Mesenteric fat pad (tissue), 1 donor: Measurements from ENCODE around the gene LDHAL6A. TPM values are rescaled to one million over a fixed set of nuclear protein-coding genes. Genes with fewer than 3 reads are reported as not detected.
"Not testable (repeated sequence)": the region's sequence is repeated elsewhere in the genome, so short reads cannot be mapped to it uniquely, and the experiment has no call there.

Source experiments
- DNase-seq: peaks from one replicate; pipeline ENCODE4 v3.0.0-alpha.2; 2020; ENCODE audit warnings: low spot score
- long read RNA-seq: library from polyadenylated mRNA; unstranded; transcript quantifications from one replicate; pipeline ENCODE4 v2.0.0, GENCODE V29; 2020
- total RNA-seq: library from RNA; stranded (reverse); fragmentation: NEBNext Ultra II Directional; extraction: Animal tissue kit (Norgen Biotek cat#: 25700); gene quantifications from one replicate; pipeline ENCODE4 v1.2.1, GENCODE V29; 2021
- donor health status: DM: yes; HTN: yes; CAD: no.

The LDHAL6A gene
- total RNA-seq: not detected
- long read RNA-seq: 0 reads

DNA sequence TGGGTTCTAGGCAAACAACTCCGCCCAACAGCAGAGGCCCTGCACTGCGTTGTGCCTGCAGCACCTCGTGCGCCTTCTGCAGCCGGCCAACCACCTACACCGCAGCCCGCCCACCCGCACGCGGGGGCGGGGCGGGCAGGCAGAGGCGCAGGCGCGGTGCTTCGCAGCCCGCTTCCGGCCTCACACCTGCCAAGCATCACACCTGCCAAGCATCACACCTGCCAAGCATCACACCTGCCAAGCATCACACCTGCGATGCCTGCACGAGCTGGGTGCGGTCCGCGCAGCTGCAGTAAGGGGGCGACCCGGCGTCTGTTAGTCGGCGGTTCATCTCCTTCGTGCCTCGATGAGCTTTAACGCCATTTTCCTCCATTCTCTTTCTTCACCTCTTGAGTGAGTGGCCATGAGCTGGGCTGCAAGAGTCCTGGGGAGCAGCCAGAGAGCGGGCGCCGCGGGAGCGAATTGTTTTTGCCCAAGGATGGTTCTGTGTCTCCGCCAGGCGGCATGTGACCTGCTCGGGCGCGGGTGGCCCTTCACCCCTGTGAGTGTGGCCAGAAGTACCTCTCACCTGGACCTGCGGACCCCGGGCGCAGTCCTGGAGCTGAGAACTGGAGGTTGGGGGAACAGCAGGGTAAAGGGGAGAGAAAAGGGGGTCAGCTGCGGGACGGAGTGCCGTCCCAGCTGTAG, at the start of gene LDHAL6A:
Gene LDHAL6A, plus strand, starts transcription at position 171 of the 687 bp plus-strand sequence. CDS start 825 bp downstream, outside the sequence.
- no peak for DNase-seq

DNA sequence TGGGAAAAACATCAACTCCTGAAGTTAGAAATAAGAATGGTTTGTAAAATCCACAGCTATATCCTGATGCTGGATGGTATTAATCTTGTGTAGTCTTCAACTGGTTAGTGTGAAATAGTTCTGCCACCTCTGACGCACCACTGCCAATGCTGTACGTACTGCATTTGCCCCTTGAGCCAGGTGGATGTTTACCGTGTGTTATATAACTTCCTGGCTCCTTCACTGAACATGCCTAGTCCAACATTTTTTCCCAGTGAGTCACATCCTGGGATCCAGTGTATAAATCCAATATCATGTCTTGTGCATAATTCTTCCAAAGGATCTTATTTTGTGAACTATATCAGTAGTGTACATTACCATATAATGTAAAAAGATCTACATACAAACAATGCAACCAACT, 48.3 kb upstream of the LDHAL6A start:
- DNase-seq: not testable (repeated sequence)

DNA sequence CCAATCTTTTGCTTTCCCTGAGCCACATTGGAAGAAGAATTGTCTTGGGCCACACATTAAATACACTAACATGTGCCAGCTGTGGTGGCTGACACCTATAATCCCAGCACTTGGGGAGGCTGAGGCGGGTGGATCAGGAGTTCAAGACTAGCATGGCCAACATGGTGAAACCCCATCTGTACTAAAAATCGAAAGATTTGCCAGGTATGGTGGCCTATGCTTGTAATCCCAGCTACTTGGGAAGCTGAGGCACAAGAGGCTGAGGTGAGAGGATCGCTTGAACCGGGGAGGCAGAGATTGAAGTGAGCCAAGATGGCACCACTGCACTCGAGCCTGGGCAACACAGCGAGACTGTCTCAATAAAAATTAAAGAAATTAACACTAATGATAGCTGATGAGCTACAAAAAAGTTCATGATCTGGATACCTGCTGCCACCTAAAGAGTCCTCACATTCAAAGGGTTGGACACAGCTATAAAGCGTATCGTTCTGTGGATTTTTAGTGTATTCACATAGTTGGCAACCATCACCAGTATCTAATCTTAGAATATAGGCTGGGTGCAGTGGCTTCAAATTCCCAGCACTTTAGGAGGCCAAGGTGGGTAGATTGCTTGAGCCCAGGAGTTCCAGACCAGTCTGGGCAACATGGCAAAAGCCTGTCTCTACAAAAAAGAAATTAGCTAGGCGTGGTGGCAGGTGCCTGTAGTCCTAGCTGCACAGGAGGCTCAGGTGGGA, 46.9 kb upstream of the LDHAL6A start:
- no peak for DNase-seq

DNA sequence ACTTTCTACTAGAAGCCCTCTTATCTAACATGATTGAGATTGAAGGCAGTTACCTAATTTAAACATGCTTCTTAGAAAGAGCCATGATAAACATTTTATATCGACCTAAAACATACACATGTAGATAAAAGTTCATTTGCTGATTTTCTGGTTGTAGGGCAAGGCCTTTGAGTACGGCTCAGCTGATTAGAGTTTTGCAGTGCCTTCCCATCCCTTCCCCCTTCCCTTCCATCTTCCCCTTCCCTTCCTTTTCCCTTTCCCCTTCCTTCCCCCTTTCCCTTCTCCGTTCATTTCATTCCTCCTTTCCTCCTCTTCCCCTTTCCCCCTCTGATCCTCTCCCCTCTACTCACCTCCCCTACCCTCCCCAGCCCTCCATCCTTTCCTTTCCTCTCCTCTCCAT, 39.2 kb upstream of the LDHAL6A start:
- DNase-seq: no peak

DNA sequence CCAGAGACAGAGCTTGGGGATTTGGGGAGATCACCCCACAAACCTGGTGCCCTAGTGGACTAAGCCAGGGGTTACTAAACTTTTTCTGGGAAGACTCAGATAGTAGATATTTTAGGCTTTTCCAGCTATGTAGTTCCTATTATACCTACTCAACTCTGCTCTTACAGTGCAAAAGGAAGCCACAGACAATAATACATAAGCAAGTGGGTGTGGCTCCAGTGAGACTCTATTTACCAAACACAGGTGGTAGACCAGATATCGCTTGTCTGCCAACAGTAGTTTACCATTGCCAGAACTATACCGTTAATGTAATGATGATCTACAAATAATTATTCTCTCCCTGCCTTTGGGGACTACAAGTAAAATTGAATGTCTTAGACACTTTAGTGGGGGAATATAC, 36.6 kb upstream of the LDHAL6A start:
- no peak for DNase-seq

DNA sequence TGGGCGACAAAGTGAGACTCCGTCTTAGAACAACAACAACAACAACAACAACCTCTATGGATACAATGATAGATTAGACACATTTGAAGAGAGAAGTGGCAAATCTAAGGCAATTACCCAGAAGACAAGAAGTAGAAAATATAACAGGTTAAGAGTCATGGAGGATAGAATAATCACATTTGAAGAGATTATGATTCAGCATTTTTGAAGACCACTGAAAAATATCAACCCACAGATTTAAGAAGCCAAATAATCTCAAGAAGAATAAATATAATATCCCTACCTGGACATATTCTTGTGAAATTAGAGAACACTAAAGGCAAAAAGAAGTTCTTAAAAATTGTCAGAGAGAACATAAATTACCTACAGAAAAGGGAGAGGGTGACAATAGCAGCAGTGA, 35.6 kb upstream of the LDHAL6A start:
- no peak for DNase-seq

DNA sequence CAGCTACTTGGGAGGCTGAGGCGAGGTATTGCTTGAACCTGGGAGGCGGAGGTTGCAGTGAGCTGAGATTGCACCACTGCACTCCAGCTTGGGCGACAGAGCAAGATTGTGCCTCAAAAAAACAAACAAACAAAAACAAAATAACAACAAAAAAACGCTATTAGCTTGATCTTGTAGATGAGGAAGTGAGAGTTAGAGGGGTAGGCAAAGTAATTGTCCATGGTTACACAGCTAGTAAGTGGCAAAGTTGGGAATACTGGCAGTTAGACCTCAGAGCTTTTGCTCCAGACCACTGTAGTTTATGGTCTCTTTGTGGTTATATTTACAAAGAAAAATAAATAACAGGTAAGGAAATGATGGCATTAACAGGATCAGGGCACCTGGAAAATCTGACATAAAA, 28.4 kb upstream of the LDHAL6A start:
- no peak for DNase-seq

DNA sequence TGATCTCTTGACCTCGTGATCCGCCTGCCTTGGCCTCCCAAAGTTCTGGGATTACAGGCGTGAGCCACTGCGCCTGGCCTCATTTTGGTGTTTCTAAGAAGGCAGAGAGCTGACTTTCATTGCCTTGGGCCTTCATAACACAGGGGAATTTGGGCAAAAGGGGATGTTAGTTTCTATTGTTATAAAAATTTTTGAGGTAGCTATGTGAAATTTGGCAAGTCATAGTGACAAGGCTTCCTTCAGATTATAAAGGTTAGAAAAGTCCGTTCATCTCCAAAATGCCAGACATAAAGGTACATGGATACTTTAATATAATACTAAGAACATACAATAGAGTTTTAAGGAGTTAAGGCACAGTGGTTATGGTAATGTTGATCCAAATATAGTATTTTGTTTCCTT, 26.3 kb upstream of the LDHAL6A start:
- DNase-seq: no peak

DNA sequence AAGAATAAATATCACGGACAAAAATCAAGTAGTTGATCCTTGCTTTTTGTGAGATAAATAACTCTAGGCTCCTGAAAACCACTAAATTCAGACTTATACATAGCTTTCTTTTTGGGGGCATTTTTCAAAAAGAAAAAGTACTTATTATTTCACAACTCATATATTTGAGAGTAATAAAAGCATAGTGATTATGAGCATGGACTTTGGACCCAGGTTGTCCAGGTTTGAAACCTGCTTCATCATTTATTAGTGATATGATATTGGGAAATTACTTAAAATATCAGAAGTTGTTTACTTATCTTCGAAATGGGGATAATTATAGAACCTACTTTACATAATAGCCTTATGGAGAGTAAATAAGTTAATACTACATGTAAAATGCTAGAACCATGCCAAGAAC, 17.0 kb upstream of the LDHAL6A start:
- DNase-seq: no peak

DNA sequence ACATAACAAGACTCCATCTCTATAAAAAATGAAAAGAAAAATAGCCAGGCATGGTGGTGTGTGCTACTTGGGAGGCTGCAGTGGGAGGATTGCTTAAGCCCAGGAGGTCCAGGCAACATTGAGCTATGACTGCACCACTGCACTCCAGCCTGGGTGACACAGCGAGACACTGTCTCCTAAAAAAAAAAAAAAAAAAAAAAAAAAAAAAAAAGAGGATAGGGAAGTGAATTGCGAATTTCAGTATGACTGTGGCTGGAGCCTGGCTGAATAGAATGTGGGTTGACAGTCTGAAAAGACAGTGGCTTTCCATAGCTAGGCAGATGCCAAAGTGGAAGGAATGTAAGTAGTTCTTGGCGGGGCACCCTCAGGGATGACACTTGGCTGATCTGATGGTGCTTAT, 6.4 kb upstream of the LDHAL6A start:
- DNase-seq: no peak

DNA sequence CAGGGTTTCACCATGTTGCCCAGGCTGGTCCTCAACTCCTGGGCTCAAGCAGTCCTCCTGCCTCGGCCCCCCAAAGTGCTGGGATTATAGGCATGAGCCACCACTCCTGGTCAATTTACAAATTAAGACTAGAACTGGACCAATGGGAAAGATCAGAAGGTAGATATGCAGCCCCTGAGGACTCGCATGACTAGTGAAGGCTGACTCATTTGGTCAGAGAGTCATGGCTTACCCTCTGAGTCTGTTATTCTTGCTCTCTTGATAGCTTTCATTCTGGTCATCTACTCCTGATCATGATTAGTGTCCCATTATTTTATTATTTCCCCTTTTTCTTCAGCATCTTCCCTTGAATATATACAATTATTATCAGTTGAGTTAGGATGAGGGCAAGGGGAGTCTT, 2.7 kb upstream of the LDHAL6A start:
- DNase-seq: no peak

DNA sequence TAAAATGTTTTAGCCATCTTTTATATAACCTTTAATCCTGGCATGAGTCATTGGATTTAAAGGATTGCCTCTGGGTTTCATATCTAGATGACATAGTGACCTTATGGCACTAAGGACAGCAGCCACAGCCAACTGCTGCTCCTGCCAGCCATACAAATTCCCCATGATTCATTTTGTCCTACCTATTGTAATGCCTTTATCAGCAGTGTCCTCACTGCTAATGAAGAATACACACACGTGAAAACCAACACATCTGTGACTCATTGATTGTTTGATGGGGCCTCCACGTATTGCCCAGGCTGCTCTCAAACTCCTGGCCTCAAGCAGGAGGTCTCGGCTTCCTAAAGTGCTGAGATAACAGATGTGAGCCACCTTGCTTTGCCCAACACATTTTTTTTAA, 1.8 kb downstream of the LDHAL6A start:
- no peak for DNase-seq

DNA sequence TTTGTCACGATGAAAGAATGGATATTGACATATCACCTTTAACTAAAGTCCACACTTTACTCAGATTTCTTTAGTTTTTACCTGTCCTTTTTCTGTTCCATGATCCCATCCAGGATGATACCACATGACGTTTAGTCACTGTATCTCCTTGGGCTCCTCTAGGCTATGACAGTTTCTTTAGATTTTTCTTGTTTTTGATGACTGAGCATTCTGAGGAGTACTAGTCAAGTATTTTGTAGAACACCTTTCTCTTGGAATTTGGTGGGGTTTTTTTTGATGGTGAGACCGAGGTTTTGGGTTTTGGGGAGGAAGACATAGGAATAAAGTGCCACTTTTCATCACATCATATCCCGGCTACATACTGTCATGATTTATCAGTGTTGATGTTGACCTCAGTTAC, 4.0 kb downstream of the LDHAL6A start:
- no peak for DNase-seq

DNA sequence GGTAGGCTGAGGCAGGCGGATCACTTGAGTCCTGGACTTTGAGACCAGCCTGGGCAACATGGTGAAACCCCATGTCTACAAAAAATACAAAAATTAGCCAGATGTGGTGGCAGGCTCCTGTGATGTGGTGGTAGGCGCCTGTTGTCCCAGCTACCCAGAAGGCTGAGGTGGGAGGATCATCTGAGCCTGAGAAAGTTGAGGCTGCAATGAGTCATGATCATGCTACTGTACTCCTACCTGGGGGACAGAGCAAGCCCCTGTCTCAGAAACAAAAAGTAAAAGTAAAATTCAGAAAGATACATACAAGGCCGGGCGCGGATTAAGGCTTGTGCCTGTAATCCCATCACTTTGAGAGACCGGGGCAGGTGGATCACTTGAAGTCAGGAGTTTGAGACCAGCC, 6.3 kb downstream of the LDHAL6A start:
- no peak for DNase-seq

DNA sequence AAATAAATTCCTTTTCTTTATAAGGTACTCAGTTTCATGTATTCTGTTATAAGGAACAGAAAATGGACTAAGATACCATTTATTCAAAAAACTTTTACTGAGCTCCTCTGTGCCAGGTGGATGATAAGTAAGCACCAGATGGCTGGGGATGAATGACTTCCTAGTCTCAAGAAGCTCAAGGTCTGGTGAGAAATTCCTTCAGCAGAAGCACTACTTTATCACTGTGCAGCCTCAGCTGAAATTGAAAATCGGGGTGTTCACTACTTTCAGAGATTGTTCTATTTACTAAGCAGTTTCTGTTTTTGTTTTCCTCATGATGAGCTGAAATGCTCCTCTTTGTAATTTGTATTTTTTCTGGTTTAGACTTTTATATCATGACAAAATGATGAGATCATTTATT, 7.8 kb downstream of the LDHAL6A start:
- DNase-seq: no peak

DNA sequence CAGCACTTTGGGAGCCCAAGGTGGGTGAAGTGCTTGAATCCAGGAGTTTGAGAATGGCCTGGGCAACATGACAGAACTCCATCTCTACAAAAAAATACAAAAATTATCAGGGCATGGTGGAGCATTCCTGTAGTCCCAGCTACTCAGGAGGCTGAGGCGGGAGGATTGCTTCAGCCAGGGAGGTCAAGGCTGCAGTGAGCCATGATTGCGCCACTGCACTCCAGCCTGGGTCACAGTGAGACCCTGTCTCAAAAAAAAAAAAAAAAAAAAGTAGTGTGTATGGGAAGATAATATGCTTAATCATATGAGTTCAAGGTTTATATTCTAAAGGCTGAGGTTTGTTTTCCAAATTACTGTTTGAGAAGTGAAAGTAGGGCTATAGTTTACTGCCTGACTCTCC, 10.7 kb downstream of the LDHAL6A start:
- DNase-seq: no peak

DNA sequence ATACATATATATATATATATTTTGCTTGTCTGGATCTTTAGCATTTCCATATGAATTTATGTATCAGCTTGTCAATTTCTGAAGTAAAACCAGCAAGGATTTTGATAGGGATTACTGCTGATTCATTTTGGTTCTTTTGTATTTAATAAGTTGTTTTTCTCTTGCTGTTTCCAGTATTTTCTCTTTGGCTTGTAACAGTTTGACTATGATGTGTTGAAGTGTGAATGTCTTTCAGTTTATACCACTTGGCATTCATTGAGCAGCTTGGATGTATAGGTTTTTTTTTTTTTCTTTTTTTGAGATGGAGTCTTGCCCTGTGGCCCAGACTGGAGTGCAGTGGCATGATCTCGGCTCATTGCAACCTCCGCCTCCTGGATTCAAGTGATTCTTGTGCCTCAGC, 12.4 kb downstream of the LDHAL6A start:
- DNase-seq: no peak

DNA sequence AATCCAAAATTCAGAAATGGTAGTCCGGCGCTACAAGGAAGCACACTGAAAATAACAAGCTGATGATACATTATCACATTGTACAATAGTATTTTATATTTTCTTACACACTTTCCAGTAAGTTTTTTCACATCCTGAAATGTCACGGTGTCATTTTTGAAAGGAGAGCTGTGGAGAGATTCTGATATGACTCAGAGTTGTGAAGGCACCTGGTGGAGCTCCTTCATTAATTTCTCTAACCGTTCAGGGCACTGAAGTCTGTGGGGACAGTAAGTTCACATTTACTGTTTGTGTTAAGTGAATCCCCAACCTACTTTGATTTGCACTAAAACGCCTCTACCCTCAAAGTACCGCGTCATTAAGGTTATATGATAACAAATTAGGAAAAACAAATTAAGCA, 13.3 kb downstream of the LDHAL6A start:
- no peak for DNase-seq

DNA sequence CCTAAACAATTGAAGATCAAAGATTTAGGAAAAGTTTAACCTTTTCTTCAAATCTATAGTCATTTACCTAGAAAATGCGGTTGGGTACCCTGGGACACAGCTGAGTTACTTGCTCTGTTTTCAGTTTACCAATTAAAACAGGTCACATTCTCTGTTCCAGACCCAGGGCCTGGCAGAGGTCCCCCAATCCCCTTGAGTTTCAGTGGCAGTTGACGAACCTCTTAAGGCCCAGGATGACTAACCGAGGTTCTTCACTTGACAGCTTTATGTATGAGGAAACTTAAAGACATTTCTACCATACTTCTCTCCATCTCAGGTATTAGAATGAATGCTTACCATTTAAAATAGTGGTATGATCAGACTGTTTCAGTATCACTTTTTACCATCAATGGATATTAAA, 16.3 kb downstream of the LDHAL6A start:
- DNase-seq: no peak

DNA sequence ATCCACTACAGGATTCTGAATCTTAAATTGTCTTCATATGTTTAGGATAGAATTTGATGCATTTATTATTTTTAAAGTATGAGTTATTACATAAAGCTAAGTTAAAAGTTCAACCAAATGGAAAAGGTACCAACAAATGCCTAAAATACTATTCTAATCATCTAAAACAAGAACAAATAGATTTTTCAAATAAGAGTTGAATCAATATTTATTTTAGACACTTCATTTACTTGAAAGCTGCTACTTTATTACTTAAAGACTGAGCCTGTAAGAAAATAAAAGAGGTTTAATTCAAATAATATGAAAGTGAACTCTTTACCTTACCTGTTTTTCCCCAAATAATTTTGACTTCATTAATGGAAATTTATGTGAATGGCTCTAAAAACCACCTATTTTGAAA, 16.9 kb downstream of the LDHAL6A start:
- DNase-seq: no peak

DNA sequence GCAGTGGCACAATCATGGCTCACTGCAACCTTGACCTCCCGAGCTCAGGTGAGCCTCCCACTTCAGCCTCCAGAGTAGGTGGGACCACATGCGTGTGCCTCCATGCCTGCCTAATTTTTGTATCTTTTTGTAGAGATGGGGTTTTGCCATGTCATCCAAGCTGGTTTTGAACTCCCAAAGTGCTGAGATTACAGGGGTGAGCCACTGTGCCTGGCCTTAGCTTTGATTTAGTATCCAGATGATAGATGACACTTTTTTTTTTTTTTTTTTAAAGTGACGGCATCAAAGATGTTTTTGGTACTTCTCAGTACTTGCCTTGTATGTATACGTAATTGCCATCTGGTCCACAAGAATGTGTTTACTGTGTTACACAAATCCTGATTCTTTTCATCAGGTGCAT, 23.4 kb downstream of the LDHAL6A start:
- DNase-seq: no peak

DNA sequence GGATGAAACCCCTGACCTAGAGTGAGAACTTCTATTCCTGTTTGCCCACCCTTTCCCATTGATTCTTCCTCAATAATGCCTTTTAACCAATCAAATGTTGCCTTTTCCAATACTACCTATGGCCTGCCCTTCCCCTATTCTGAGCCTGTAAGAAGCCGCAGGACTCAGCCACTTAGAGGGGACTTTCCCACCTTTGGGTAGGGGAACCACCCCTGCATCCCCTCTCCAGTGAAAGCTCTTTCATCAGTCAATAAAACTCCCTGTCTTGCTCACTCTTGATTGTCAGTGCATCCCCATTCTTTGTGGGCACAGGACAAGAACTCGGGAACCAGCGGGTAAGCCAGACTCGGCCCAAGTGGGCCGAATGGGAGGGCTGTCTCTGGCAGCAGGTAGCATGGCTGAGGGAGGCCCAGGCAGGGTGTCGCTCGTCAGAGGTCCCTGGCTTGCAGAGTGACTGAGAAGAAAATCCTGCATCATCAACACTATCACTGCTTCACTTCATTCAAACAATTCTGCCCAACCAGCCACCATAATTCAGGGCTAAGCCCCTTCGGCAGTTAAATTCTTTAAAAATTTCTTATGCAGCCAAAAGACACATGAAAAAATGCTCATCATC, 30.4 kb downstream of the LDHAL6A start:
- DNase-seq: no peak

DNA sequence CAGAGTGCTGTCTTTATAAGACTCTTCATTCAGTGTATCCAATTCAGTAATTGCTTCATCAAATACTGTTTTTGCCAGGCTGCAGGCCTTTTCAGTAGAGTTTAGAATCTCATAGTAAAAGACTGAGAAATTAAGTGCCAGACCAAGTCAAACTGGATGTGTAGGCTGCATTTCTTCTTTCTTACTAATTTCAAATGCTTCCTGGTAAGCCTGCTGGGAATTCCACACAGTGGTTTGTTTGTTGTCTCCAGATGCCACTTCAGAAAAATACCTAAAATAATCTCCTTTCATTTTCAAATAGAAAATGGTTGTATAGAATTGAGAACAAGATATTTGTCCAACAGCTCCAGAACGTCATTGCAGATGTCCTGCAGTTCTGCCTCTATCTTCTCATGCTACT, 34.7 kb downstream of the LDHAL6A start:
- DNase-seq: no peak
